ENCODE data around the gene GJD3.

DNA sequence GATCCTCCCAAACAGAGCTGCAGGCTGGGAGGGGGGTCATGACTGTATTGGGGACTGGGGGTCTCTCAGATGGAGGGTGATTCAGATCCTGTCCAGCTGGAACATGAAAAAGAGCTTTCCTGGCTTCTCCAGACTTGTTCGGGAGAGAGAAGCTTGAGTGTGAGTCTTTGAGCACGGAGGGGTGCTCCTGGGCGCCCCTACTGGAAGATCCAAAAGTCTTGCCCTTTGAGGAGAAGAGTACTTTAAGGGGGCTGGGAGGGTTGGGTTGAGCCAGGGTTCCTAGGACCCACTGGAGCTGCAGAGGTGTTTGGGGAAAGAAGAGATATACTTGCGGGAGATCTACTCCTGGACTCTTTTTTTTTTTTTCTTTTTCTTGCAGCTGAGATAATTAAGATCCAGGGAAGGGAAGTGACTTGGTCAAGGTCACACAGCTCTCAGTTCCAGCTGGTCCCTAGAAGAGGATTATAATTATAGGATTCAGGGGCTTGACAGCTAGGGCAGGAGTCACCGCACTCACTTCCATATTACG is 47.1 kb downstream of the GJD3 start:
- TF ChIP-seq GATA3 (IDR thresholded peaks at IDR 0.05; ENCODE audit: low read depth, low read length), result no peak
- no peak for TF ChIP-seq GATA2 (IDR thresholded peaks at IDR 0.05; ENCODE audit: low read depth, low read length)
